Astrocyte of the spinal cord (primary cell): ENCODE measurements around the gene TRANK1.

ENCODE experiments used
- DNase-seq: peaks from one replicate; pipeline ENCODE4 v3.0.0; 2011; ENCODE audit warnings: low read depth, low spot score
- H3K4me3 ChIP-seq: 2 replicates; pipeline ENCODE4 v1.5.1; 2011; ENCODE audit warnings: low read depth, mild to moderate bottlenecking, low read length, moderate library complexity
- in situ Hi-C: cut with HindIII; loops from 2 replicates; pipeline ENCODE4 v1.10.0; 2017; ENCODE audit warnings: low sequenced_read_pairs
- TF ChIP-seq, protein P1 (sequence below): IDR thresholded peaks from 2 replicates; pipeline ENCODE4 v1.5.1; 2012; ENCODE audit warnings: low read depth, mild to moderate bottlenecking, low read length, inconsistent platforms

TRANK1 gene

DNA sequence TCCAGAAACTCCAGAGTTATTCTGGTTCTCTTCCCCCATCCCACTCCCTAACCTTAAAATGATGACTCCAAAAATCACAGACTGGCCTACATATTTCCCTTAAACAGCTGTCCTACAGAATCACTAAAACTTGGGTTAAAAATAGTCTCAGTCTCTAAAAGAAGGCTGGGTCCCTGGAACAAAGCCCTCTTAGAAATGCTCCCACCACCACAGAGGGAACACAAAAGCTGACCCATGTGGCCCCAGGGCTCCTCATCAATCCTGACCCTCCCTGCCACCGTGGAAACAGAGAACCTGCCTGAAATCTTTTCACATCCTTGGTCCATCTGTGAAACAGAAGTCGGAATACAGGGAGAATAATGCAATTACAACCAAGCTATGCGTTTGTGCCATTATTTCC is 124.8 kb downstream of the TRANK1 start:
- H3K4me3 ChIP-seq = no peak overlapping the region
- no peak for DNase-seq
- TF ChIP-seq, protein P1, sequence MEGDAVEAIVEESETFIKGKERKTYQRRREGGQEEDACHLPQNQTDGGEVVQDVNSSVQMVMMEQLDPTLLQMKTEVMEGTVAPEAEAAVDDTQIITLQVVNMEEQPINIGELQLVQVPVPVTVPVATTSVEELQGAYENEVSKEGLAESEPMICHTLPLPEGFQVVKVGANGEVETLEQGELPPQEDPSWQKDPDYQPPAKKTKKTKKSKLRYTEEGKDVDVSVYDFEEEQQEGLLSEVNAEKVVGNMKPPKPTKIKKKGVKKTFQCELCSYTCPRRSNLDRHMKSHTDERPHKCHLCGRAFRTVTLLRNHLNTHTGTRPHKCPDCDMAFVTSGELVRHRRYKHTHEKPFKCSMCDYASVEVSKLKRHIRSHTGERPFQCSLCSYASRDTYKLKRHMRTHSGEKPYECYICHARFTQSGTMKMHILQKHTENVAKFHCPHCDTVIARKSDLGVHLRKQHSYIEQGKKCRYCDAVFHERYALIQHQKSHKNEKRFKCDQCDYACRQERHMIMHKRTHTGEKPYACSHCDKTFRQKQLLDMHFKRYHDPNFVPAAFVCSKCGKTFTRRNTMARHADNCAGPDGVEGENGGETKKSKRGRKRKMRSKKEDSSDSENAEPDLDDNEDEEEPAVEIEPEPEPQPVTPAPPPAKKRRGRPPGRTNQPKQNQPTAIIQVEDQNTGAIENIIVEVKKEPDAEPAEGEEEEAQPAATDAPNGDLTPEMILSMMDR = no peak
- in situ Hi-C loops = no loop called here

DNA sequence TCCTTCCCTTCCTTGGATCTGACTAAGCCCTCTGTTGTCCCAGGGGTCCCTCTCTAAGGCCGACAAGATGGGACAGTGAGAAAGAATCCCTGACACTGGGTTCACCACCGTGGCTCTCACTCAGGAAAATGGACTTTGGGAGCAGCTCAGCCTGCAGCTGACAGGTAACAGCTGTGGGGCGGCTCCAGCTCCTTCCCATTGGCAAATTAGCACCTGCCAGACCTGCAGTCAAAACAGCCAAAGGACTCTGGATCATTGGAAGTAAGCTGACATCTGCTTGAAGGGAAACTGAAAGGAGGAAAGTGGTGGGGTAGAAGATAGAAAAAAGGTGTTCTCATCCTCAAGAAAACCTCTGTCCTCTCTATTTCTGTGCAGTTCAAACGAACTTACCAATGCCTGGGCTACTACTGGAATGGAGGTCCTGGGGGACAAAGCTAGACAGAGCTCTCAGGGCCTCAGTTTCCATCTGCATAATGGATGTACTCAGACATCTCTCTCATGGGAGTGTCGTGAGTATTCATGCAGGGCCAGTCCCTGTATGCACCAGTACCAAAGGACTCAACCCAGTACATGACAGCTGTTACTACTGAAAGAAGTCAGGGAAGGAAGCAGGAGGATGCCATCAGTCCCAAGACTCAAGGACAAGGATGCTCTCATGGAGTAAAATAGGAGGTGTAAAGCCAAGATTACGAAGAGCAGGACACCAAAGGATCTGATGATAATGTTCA is 126.9 kb downstream of the TRANK1 start:
- H3K4me3 ChIP-seq = no peak overlapping the region
- TF ChIP-seq, protein P1 = no peak
- no peak for DNase-seq
- in situ Hi-C loops = no loop called here

DNA sequence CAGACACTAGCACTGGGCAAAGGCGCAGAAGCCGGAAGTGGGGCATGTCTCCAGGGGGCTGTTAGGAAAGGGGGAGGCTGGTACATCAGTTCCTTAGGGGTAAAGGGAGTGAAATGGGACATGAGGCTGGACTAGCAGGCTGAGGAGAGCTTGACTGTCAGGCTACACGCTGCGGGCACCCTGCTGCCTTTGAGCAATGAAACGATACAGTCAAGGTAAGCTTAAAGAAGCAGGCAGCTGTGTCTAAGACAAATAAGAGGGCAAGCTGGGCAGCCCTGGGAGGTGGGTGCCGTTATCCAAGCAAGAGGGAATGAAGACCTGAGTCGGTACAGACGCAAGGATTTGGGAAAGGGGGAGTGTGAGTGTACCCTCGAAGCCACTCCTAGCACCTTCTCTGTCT is 129.5 kb downstream of the TRANK1 start:
- no peak overlapping the region for H3K4me3 ChIP-seq
- in situ Hi-C loops = no loop called here
- TF ChIP-seq, protein P1 = no peak
- no peak for DNase-seq

DNA sequence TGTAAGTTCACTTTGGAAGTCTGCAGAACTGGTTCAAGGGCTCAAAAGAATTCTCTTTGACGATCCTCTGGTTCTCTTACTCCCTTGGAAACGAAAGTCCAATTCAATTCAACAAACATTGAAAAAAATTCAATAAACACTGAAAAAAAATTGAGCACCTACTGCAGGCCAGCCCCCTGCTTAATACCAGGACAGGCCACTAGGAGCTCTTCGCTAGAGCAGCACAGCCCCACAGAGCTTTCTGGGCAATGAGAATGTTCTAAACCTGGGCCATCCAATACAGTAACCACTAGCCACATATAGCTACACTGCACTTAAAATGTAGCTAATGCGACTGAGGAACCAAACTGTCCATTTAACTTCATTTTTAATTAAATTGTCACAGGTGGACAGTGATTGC is 130.1 kb downstream of the TRANK1 start:
- H3K4me3 ChIP-seq = no peak overlapping the region
- TF ChIP-seq, protein P1 = peak; percentile 36
- in situ Hi-C loops = no loop called here
- DNase-seq = no peak

DNA sequence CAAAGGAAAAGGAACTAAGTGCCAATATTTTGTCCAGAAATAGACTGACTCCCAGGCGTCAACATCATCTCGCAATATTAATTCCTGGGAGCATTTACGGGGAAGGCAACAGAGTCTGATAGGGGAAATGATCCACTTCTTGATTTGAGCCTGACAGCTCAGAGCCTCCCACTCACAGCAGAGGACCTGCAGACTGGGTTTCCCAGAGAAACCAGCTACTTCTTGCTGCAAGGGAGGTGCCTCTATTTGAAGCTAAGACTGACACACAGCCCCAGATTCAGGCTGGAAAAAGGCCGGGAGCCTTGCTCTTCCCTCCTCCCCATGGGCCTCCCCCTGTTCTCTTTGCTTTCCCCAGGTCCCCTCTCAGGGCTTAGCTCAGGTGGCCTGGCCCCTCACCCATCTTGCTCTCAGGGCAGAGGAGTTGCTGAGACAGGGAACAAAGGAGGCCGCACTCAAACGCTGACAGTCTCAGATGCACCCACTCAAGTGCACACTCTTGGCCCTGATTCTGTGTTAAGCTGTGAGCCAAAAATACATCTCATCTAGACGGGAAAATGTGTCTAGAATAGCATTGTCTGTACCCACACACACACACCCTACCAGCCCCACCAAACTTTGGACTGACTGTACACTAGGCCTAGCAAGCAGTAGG is 130.7 kb downstream of the TRANK1 start:
- in situ Hi-C loops = no loop called here
- TF ChIP-seq, protein P1 = no peak
- no peak for DNase-seq
- no peak overlapping the region for H3K4me3 ChIP-seq

DNA sequence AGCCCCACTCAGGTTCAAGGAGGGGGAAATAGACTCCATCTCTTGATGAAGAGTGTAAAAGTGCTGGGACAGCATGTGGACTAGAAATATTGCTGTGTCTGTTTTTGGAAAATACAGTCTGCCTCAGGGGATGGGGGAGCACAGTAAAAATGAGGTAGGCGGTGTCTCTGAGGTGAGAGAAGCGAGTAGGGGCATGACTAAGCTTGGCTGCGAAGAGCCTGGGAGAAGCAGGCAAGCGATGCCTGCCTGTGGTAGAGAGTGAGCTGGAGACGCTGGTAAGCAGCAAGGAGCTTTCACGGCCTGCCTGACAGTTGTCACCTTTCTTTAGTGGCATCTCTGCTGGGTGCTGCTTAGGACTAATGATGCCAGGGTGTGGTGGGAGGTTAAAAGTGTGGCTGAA is 131.5 kb downstream of the TRANK1 start:
- DNase-seq = no peak
- in situ Hi-C loops = no loop called here
- TF ChIP-seq, protein P1 = no peak
- no peak overlapping the region for H3K4me3 ChIP-seq
